Measurements from ENCODE around the gene TIMM10.

Gene TIMM10

DNA sequence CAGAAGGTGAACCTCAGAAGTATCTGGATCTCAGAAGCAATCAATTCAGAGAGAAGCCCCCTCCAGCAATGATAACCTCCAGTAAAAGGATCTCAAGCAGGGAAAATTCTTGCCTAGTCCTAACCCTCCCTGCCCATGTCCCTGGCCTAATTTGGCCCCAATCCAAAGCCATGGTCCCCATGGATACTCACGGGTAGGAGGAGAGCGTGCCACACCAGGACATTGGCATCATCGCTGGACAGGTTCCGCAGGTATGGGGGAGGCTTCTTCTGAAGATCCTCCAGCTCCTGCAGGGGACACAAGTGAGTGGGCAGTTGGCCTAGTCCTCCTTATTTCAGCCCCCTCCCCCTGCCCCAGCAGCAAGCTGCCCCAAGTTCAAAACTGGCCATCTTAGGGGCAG is 29.6 kb upstream of the TIMM10 start:
- DNase-seq (ENCODE audit: low spot score) (no peak), ATAC-seq (ENCODE audit: low read depth) (no peak)
- H3K9me3 ChIP-seq (ENCODE audit: severe bottlenecking) = no peaks in the 10 kb centered on the region
- H3K27ac ChIP-seq (ENCODE audit: poor library complexity, severe bottlenecking) = no peak overlapping the region
- peaks cover 23% of the 10 kb centered on the region for H3K36me3 ChIP-seq (ENCODE audit: low read depth)
- H3K4me3 ChIP-seq (ENCODE audit: severe bottlenecking) = no peak overlapping the region
- H3K4me1 ChIP-seq (ENCODE audit: insufficient read depth, poor library complexity, severe bottlenecking) = no peaks in the 10 kb centered on the region
- no peaks in the 10 kb centered on the region for H3K27me3 ChIP-seq (ENCODE audit: insufficient read depth, poor library complexity, severe bottlenecking)
- TF ChIP-seq, protein P1, sequence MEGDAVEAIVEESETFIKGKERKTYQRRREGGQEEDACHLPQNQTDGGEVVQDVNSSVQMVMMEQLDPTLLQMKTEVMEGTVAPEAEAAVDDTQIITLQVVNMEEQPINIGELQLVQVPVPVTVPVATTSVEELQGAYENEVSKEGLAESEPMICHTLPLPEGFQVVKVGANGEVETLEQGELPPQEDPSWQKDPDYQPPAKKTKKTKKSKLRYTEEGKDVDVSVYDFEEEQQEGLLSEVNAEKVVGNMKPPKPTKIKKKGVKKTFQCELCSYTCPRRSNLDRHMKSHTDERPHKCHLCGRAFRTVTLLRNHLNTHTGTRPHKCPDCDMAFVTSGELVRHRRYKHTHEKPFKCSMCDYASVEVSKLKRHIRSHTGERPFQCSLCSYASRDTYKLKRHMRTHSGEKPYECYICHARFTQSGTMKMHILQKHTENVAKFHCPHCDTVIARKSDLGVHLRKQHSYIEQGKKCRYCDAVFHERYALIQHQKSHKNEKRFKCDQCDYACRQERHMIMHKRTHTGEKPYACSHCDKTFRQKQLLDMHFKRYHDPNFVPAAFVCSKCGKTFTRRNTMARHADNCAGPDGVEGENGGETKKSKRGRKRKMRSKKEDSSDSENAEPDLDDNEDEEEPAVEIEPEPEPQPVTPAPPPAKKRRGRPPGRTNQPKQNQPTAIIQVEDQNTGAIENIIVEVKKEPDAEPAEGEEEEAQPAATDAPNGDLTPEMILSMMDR (IDR thresholded peaks at IDR 0.05; ENCODE audit: poor library complexity, severe bottlenecking) = no peak

DNA sequence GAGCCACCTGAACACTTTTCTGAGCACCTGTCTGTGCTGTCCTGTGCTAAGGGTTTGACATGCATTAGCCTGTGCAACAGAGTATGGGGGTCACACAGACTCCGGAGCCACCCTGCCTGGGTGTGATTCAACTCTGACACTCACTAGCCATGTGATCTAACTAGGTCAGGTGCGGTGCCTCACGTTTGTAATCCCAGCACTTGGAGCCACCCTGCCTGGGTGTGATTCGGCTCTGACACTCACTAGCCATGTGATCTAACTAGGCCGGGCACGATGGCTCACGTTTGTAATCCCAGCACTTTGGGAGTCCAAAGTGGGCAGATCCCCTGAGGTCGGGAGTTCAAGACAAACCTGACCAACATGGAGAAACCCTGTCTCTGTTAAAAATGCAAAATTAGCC is 25.5 kb upstream of the TIMM10 start:
- Histone ChIP-seq H3K9me3 (ENCODE audit: severe bottlenecking) (no peaks in the 10 kb centered on the region), H3K4me3 (ENCODE audit: severe bottlenecking) (no peak overlapping the region), H3K4me1 (ENCODE audit: insufficient read depth, poor library complexity, severe bottlenecking) (no peaks in the 10 kb centered on the region), H3K27me3 (ENCODE audit: insufficient read depth, poor library complexity, severe bottlenecking) (no peaks in the 10 kb centered on the region), H3K36me3 (ENCODE audit: low read depth) (peaks cover 47% of the 10 kb centered on the region), H3K27ac (ENCODE audit: poor library complexity, severe bottlenecking) (no peak overlapping the region)
- TF ChIP-seq, protein P1 (IDR thresholded peaks at IDR 0.05; ENCODE audit: poor library complexity, severe bottlenecking) = no peak
- DNase-seq (ENCODE audit: low spot score) (no peak), ATAC-seq (ENCODE audit: low read depth) (no peak)

DNA sequence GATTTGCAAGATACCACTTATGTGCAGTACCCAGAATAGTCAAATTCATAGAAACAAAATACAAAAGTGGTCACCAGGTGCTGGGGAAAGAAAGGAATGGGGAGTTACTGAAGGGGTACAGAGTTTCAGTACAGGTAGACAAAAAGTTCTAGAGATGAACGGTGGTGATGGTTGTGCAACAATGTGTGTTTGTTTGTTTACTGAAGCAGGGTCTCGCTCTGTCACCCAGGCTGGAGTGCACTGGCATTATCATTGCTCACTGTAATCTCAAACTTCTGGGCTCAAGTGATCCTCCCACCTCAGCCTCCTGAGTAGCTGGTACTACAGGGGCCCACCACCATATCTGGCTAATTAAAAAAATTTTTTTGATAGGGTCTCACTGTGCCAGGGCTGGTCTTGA is 24.8 kb upstream of the TIMM10 start:
- no peaks in the 10 kb centered on the region for H3K9me3 ChIP-seq (ENCODE audit: severe bottlenecking)
- peaks cover 51% of the 10 kb centered on the region for H3K36me3 ChIP-seq (ENCODE audit: low read depth)
- H3K27ac ChIP-seq (ENCODE audit: poor library complexity, severe bottlenecking) = no peak overlapping the region
- DNase-seq (ENCODE audit: low spot score) (no peak), ATAC-seq (ENCODE audit: low read depth) (no peak)
- H3K27me3 ChIP-seq (ENCODE audit: insufficient read depth, poor library complexity, severe bottlenecking) = no peaks in the 10 kb centered on the region
- no peak overlapping the region for H3K4me3 ChIP-seq (ENCODE audit: severe bottlenecking)
- H3K4me1 ChIP-seq (ENCODE audit: insufficient read depth, poor library complexity, severe bottlenecking) = no peaks in the 10 kb centered on the region
- TF ChIP-seq, protein P1 (IDR thresholded peaks at IDR 0.05; ENCODE audit: poor library complexity, severe bottlenecking) = no peak

- TF ChIP-seq, protein P1 (IDR thresholded peaks at IDR 0.05; ENCODE audit: poor library complexity, severe bottlenecking) = no peak
- ATAC-seq (ENCODE audit: low read depth) (no peak), DNase-seq (ENCODE audit: low spot score) (no peak)
- Histone ChIP-seq H3K27ac (ENCODE audit: poor library complexity, severe bottlenecking) (no peak overlapping the region), H3K27me3 (ENCODE audit: insufficient read depth, poor library complexity, severe bottlenecking) (no peaks in the 10 kb centered on the region), H3K36me3 (ENCODE audit: low read depth) (peaks cover 37% of the 10 kb centered on the region), H3K9me3 (ENCODE audit: severe bottlenecking) (no peaks in the 10 kb centered on the region), H3K4me3 (ENCODE audit: severe bottlenecking) (no peak overlapping the region), H3K4me1 (ENCODE audit: insufficient read depth, poor library complexity, severe bottlenecking) (no peaks in the 10 kb centered on the region)
Measured at GRCh38 chr11:57552479-57552878, 21.9 kb upstream of the TIMM10 start.

DNA sequence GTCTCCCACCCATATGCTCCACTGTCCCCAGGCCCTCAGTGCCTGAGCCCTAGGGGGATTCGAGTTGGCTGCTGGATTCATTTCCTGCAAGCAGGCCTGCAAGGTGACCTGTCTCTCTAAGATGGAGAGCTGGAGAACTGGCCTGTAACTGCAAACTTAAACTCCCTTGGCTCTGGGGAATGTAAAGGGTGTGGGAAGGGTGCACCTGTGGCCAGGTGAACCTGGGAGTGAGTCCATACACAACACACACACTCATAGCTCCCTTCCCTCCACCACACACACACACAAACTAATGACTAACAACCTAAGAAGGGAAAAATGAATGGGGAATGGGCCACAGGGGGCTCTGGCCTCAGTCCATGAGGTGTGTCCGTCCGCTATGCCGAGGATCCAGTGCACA is 21.4 kb upstream of the TIMM10 start:
- Histone ChIP-seq H3K9me3 (ENCODE audit: severe bottlenecking) (no peaks in the 10 kb centered on the region), H3K36me3 (ENCODE audit: low read depth) (peaks cover 36% of the 10 kb centered on the region), H3K4me3 (ENCODE audit: severe bottlenecking) (no peak overlapping the region), H3K27me3 (ENCODE audit: insufficient read depth, poor library complexity, severe bottlenecking) (no peaks in the 10 kb centered on the region), H3K27ac (ENCODE audit: poor library complexity, severe bottlenecking) (no peak overlapping the region), H3K4me1 (ENCODE audit: insufficient read depth, poor library complexity, severe bottlenecking) (no peaks in the 10 kb centered on the region)
- TF ChIP-seq, protein P1 (IDR thresholded peaks at IDR 0.05; ENCODE audit: poor library complexity, severe bottlenecking) = no peak
- DNase-seq (ENCODE audit: low spot score) (no peak), ATAC-seq (ENCODE audit: low read depth) (no peak)

Data from RWPE2 (cell line).